ENCODE measurements around the gene MRPS30.
A peak's percentile ranks its signal among the peaks of the same experiment; 100 is the strongest.
"Not testable (repeated sequence)": the region's sequence is repeated elsewhere in the genome, so short reads cannot be mapped to it uniquely, and the experiment has no call there.

Gene MRPS30

DNA sequence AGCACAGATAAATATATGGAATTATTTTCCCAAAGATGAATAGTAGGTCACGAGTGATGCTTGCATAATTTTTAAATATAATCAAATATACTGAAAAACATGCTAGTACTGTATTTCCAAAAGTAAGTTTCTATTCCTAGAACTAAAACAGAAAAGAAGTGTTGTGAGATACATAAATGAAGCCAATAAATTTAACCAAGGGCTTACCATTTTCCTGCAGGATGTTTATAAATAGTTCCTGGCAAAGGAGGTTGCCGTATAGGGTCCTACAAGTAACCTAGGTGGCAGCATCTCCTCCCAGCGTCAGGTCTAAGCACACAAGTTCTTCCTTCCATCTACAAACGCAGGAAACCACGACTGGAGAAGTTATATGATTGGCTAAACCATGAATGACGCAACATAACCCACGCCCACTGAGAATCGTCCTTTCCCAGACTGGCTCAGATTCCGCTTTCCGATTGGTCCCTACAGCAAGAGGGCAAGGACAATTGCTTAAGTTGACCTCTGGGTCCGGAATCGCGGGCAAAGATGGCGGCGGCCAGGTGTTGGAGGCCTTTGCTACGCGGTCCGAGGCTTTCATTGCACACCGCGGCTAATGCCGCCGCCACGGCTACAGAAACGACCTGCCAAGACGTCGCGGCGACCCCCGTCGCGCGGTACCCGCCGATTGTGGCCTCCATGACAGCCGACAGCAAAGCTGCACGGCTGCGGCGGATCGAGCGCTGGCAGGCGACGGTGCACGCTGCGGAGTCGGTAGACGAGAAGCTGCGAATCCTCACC, at the start of gene MRPS30:
Gene MRPS30 (plus strand): TSS at position 513 of the 780 bp plus-strand sequence. CDS start 16 bp downstream, at position 529.
- DNase-seq (ENCODE audit: low read depth): peak; percentile 69

- DNase-seq (ENCODE audit: low read depth): no peak
Measured at GRCh38 chr5:44769200-44769876, 39.4 kb upstream of the MRPS30 start.

- no peak for DNase-seq (ENCODE audit: low read depth)
Measured at GRCh38 chr5:44769877-44770209, 38.9 kb upstream of the MRPS30 start.

- DNase-seq (ENCODE audit: low read depth): no peak
Measured at GRCh38 chr5:44770780-44771717, 37.7 kb upstream of the MRPS30 start.

GRCh38 chr5:44772397-44772796, 36.4 kb upstream of the MRPS30 start:
- not testable (repeated sequence) for DNase-seq (ENCODE audit: low read depth)

DNA sequence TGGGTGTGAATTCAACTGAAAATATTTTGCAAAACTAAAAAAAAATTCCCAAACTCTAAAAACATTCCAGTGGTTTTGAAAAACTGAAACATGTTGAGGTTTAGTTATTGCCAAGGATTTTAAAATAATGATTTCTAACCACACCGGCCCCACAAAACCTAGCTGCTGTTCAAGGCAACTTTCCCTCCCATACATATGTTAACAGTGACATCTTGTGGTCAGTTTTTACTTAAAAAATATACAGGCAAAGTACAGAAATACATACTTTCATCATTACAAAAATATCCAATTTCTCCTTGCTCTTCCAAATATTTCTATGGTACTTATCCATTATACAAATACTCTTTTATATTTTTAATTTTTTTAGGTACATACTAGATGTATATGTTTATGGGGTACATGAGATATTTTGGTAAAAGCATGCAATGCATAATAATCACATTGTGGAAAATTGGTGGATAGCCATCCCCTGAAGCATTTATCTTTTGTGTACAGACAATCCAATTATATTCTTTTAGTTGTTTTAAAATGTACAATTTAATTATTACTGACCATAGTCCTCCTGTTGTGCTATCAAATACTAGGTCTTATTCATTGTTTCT, 34.4 kb upstream of the MRPS30 start:
- DNase-seq (ENCODE audit: low read depth): no peak

DNA sequence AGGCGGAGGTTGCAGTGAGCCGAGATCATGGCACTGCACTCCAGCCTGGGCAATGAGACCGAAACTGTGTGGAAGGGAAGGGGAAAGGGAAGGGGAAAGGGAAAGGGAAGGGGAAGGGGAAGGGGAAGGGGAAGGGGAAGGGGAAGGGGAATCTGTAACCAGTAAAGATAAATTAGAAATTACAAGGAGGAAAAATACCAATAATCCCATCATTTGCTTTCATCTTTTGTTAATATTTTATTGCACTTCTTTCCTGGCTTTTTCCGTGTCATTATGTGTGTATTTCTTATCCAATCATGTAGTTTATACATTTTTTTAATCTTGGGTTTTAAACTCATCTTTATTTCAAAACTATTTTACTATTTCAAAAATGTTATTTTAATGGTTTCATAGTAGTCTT, 29.6 kb upstream of the MRPS30 start:
- no peak for DNase-seq (ENCODE audit: low read depth)

DNA sequence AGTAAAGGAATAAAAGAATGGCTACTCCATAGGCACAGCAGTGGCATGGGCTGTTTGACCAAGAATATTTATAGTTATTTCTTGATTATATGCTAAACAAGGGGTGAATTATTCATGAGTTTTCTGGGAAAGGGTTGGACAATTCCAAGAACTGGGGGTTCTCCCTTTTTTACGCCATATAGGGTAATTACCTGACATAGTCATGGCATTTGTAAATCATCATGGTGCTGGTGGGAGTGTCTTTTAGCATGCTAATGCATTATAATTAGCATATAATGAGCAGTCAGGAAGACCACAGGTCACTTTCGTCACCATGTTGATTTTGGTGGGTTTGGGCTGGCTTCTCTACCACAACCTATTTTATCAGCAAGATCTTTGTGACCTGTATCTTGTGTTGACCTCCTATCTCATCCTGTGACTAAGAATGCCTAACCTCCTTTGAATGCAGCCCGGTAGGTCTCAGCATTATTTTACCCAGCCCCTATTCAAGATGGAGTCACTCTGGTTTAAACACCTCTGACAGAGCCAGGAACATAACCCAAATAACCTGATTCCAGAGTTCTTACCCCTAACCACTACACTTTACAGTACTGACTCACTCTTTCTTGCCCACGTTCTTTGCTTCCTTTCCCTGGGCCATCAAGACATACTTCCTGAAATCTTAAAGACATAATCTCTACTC, 25.0 kb upstream of the MRPS30 start:
- no peak for DNase-seq (ENCODE audit: low read depth)

GRCh38 chr5:44787731-44788130, 21.0 kb upstream of the MRPS30 start:
- no peak for DNase-seq (ENCODE audit: low read depth)

GRCh38 chr5:44789372-44789995, 19.3 kb upstream of the MRPS30 start:
- not testable (repeated sequence) for DNase-seq (ENCODE audit: low read depth)

DNA sequence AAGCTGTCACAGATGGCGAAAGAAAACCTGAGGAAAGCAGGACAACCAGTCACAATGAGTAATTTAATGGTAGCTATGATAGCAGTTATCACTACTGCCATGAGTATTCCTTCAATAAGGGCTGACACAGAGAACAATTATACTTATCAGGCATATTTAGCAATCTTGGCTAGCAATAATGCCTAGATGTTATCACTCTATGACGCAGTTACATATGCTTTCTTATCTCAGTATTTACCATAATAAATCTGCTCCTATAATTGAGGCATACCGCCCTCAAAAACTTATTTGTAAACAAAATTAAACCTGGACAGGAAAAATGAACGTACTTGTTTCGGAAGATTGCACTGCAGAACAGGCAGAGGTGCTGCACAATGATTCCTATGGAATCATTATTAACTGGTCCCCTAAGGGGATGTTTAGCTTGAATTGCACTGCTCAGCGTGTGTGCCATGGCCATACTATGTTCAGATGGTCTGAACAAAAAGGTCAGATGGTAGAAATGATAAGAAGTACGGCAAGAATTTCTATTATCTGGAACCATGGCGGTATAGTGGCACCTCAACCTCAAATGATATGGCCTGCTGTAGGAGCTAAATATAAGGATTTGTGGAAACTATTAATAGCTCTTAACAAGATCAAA, 16.6 kb upstream of the MRPS30 start:
- not testable (repeated sequence) for DNase-seq (ENCODE audit: low read depth)

DNA sequence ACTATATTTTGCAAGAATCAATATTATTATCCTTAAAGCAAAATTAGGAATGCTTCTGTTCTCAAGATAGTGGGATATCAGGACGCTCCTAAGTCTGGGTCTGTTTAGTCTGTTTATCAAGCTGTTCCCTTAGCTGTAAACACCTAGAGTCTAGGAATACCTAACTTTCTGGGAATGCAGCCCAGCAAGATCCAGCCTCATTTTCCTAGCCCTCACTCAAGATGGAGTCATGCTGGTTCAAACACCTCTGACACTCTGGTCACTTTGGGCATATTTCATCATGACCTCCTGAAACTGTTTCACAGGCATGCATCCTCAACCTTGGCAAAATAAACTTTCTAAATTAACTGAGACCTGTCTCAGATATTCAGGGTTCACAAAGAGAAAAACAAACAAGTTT, 14.4 kb upstream of the MRPS30 start:
- no peak for DNase-seq (ENCODE audit: low read depth)

DNA sequence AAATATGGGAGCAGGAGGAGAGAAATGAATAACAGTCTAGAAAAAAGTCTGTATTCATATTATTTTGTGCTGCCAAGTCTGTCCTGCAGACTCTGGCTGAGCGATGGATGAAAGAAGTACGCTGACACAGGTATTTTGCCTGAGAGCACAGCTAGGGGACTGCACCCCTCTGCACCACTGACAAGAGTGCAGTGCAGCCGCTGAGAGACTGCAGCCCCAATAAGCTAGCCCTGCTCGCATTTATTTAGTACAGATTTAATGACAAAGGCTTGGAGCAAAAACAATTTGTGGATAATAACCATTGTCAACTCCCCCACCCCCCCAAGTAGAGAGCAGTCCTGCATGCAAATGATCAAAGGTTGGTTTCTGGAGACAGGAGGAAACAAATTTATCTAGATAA, 13.3 kb upstream of the MRPS30 start:
- no peak for DNase-seq (ENCODE audit: low read depth)

- DNase-seq (ENCODE audit: low read depth): no peak
Measured at GRCh38 chr5:44797841-44798240, 10.9 kb upstream of the MRPS30 start.

DNA sequence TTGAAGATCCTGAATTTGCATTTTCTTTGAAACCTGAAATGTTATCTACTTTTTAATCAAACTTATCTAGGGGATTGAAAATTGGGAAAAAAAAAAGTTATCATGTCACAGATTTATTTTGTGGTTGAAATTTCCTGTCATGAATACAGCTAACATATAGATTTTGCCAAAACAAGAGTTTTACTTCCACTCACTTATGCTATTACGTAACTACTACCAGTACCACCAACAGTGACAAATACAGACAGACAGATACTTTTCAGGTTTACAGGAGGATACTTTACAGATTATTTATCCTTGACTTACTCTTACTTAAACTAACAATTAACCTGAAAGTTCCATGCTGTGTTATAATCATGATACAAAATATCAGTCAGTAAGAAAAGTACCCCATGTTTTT, 6.8 kb upstream of the MRPS30 start:
- no peak for DNase-seq (ENCODE audit: low read depth)

- DNase-seq (ENCODE audit: low read depth): no peak
Measured at GRCh38 chr5:44806608-44807007, 2.1 kb upstream of the MRPS30 start.

GRCh38 chr5:44807269-44807668, 1.5 kb upstream of the MRPS30 start:
- DNase-seq (ENCODE audit: low read depth): no peak

DNA sequence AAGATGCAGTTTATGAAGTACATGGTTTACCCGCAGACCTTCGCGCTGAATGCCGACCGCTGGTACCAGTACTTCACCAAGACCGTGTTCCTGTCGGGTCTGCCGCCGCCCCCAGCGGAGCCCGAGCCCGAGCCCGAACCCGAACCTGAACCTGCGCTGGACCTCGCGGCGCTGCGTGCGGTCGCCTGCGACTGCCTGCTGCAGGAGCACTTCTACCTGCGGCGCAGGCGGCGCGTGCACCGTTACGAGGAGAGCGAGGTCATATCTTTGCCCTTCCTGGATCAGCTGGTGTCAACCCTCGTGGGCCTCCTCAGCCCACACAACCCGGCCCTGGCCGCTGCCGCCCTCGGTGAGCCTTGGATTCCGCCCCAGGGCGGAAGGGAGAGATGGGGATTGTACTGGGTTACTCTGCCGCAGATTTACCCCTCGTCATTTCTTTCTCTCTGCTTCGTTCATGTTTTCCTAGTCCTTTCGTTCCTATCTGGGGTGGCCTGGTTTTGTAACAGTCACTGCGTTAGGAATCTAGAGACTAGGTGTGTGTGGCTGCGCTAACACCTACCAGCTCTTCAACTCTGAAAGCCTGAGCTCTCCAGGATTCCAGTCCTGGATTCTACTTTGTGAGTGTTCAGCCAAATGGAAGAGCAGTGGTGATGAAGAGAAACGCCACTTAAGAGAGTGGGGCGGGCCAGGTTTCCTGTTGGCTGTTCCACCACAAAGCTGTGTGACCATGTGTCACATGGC, 638 bp downstream of the MRPS30 start:
- DNase-seq (ENCODE audit: low read depth): peak; percentile 12

GRCh38 chr5:44809956-44810420, 1.2 kb downstream of the MRPS30 start:
- DNase-seq (ENCODE audit: low read depth): no peak

DNA sequence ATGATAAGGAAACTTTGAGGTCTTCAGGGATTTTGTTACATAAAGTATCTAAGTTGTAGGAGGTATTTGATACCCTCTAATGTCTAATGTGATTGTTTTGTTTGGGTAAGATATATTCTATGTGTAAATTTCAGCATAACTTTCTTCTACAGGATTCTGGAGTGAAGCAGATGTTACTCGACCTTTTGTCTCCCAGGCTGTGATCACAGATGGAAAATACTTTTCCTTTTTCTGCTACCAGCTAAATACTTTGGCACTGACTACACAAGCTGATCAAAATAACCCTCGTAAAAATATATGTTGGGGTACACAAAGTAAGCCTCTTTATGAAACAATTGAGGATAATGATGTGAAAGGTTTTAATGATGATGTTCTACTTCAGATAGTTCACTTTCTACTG, 6.0 kb downstream of the MRPS30 start:
- no peak for DNase-seq (ENCODE audit: low read depth)

All from stimulated activated CD8-positive, alpha-beta memory T cell treated with anti-CD3 and anti-CD28 coated beads, Interleukin-7, amount 100 ng/mL, for 24 hours (primary cell).